Measurements from ENCODE around the gene ARSG. TPM values are rescaled to one million over a fixed set of nuclear protein-coding genes. Genes with fewer than 3 reads are reported as not detected.

Gene ARSG
- total and polyA plus RNA-seq, 2 donors (not counting 3 experiments of a cell fraction or from before 2014, with no cell fraction given), result 3.9 to 7.0 TPM

DNA sequence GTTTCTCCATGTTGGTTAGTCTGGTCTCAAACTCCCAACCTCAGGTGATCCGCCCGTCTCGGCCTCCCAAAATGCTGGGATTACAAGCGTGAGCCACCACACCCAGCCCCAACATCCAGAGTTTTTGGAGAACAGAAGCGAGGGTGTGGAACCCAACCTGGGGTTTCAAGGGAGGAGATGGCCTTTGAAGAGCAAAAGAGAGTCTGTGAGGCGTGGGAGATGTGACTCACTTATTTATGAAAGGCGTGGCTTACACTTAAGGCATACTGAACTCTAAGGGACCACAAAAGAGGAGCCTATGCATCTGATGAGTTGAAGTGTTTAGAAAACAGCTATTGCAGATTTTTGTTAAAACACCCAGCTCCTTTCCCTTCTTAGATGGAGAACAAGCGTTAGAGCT, 18.9 kb downstream of the ARSG start:
- POLR2A ChIA-PET, result interaction anchor here (0.6 kb wide), 2 partner anchors 23 to 42 kb away, joined by 5 to 7 read pairs; no protein-coding TSS in a partner anchor
- Histone ChIP-seq H4K20me1 (replicated peaks; ENCODE audit: control insufficient read depth, extremely low read depth, insufficient read depth, low read length) (no peaks in the 10 kb centered on the region), H3K4me1 (ENCODE audit: control insufficient read depth, extremely low read depth, insufficient read depth, low read length) (peaks cover 15% of the 10 kb centered on the region), H3K27me3 (ENCODE audit: control insufficient read depth in 2 of 2, insufficient read depth in 2 of 2, low read length in 2 of 2) (no peaks in the 10 kb centered on the region), H3K4me2 (ENCODE audit: insufficient read depth, low read length) (no peak overlapping the region), H2AFZ (ENCODE audit: low read depth, low read length) (no peak overlapping the region), H3K36me3 (ENCODE audit: control insufficient read depth in 2 of 2, extremely low read depth in 1 of 2, insufficient read depth in 2 of 2, low read length in 2 of 2) (no peaks in the 10 kb centered on the region), H3K9me3 (replicated peaks; ENCODE audit: control insufficient read depth, insufficient read depth, low read length) (no peaks in the 10 kb centered on the region), H3K9me1 (replicated peaks; ENCODE audit: control insufficient read depth, extremely low read depth, insufficient read depth, low read length) (no peaks in the 10 kb centered on the region), H3K4me3 (replicated peaks in 1 of 3; ENCODE audit: insufficient read depth in 1 of 3, low read depth in 1 of 3, low read length in 3 of 3) (no peak overlapping the region), H3K9ac (replicated peaks; ENCODE audit: extremely low read depth, insufficient read depth, low read length) (no peak overlapping the region), H3K27ac (ENCODE audit: insufficient read depth, low read depth, low read length) (no peak overlapping the region), H3K79me2 (ENCODE audit: control insufficient read depth, insufficient read depth, low read length) (no peaks in the 10 kb centered on the region)
- dilution Hi-C loops (cut with MboI; ENCODE audit: extremely low pct_ligation_motif_present, low sequenced_read_pairs) (no loop called here), intact Hi-C loops (cut with micrococcal nuclease) (no loop called here)
- FAIRE-seq, result no peak
- DNase-seq (ENCODE audit: low read depth, low spot score), result no peak
- TF ChIP-seq, protein P1, sequence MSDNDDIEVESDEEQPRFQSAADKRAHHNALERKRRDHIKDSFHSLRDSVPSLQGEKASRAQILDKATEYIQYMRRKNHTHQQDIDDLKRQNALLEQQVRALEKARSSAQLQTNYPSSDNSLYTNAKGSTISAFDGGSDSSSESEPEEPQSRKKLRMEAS (IDR thresholded peaks at IDR 0.05; ENCODE audit: insufficient read depth, insufficient read length), result no peak
- TF ChIP-seq, protein P2, sequence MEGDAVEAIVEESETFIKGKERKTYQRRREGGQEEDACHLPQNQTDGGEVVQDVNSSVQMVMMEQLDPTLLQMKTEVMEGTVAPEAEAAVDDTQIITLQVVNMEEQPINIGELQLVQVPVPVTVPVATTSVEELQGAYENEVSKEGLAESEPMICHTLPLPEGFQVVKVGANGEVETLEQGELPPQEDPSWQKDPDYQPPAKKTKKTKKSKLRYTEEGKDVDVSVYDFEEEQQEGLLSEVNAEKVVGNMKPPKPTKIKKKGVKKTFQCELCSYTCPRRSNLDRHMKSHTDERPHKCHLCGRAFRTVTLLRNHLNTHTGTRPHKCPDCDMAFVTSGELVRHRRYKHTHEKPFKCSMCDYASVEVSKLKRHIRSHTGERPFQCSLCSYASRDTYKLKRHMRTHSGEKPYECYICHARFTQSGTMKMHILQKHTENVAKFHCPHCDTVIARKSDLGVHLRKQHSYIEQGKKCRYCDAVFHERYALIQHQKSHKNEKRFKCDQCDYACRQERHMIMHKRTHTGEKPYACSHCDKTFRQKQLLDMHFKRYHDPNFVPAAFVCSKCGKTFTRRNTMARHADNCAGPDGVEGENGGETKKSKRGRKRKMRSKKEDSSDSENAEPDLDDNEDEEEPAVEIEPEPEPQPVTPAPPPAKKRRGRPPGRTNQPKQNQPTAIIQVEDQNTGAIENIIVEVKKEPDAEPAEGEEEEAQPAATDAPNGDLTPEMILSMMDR (IDR thresholded peaks at IDR 0.05; ENCODE audit: extremely low read depth in 1 of 2, insufficient read depth in 1 of 2, low read depth in 1 of 2, low read length in 2 of 2), result no peak
- TF ChIP-seq JUN (IDR thresholded peaks at IDR 0.05; ENCODE audit: borderline replicate concordance, insufficient read depth, insufficient read length, low read depth), result no peak
- no peak for TF ChIP-seq EZH2 (IDR thresholded peaks at IDR 0.05; ENCODE audit: borderline replicate concordance, low read depth, low read length, severe bottlenecking)
- no peak for TF ChIP-seq MYC (IDR thresholded peaks at IDR 0.05; ENCODE audit: low read depth, low read length)
- TF ChIP-seq FOS (IDR thresholded peaks at IDR 0.05; ENCODE audit: borderline replicate concordance, insufficient read depth, low read length), result no peak
- TF ChIP-seq POLR2AphosphoS5 (IDR thresholded peaks at IDR 0.05; ENCODE audit: insufficient read depth, low read depth, low read length), result no peak
- no peak for TF ChIP-seq GATA2 (IDR thresholded peaks at IDR 0.05; ENCODE audit: insufficient read depth, insufficient read length, low read depth, low read length)
- no peak for TF ChIP-seq POLR2A (IDR thresholded peaks at IDR 0.05; ENCODE audit: low read depth, low read length)
- BruUV-seq (replicated peaks), result no TSS peak
- CTCF ChIA-PET, result no interaction called here
